OCI-LY7 (cell line): ENCODE data around the gene SLC6A7. TPM values are rescaled to one million over a fixed set of nuclear protein-coding genes. Genes with fewer than 3 reads are reported as not detected.

Experiments used
- BruUV-seq: library from RNA; stranded (reverse); fragments of 400-500 nt; replicated peaks from 2 replicates; lab custom pipeline; 2021; lab: Mats Ljungman, UMichigan
- CTCF ChIA-PET: fragments of 300-600 bp; sonication (Branson Sonifier 250); formaldehyde crosslinking; loops from one replicate; lab custom pipeline; 2022; ENCODE audit warnings: antibody characterized with exemption; ENCODE audit not compliant: unreplicated experiment; lab: Charles Lee
- POLR2A ChIA-PET: fragments of 300-600 bp; sonication (Branson Sonifier 250); formaldehyde crosslinking; loops from one replicate; lab custom pipeline; 2022; ENCODE audit warnings: antibody characterized with exemption; lab: Charles Lee
- DNase-seq: peaks from one replicate; pipeline ENCODE4 v3.0.0-alpha.2; 2015; ENCODE audit warnings: low spot score
- H2AFZ ChIP-seq: fragments of 200-600 bp; sonication (generic), shearing (Covaris generic); 2 replicates; pipeline ENCODE4 v1.6.1; 2014; ENCODE audit warnings: mild to moderate bottlenecking, antibody characterized with exemption, low read length, moderate library complexity
- H3K27ac ChIP-seq: fragments of 200-600 bp; sonication (generic); 2 replicates; pipeline ENCODE4 v1.5.1; 2014; ENCODE audit warnings: mixed run types, low read depth, mild to moderate bottlenecking, moderate library complexity, low read length, inconsistent platforms; ENCODE audit not compliant: poor library complexity, severe bottlenecking
- H3K36me3 ChIP-seq: fragments of 200-600 bp; sonication (generic); 2 replicates; pipeline ENCODE4 v1.6.1; 2014; ENCODE audit warnings: mild to moderate bottlenecking, antibody characterized with exemption, low read length, moderate library complexity, mixed read lengths; ENCODE audit not compliant: insufficient read depth
- H3K4me1 ChIP-seq: fragments of 200-600 bp; sonication (generic); 2 replicates; pipeline ENCODE4 v1.5.1; 2014; ENCODE audit warnings: mild to moderate bottlenecking, low read length; ENCODE audit not compliant: insufficient read depth, poor library complexity, severe bottlenecking
- H3K4me2 ChIP-seq: fragments of 200-600 bp; sonication (generic); 2 replicates; pipeline ENCODE4 v1.6.1; 2014; ENCODE audit warnings: mild to moderate bottlenecking, low read length
- H3K4me3 ChIP-seq: fragments of 200-600 bp; sonication (generic); 2 replicates; pipeline ENCODE4 v1.5.1; 2014; ENCODE audit warnings: mild to moderate bottlenecking, low read depth, low read length; ENCODE audit not compliant: poor library complexity, severe bottlenecking
- H3K79me2 ChIP-seq: fragments of 200-600 bp; sonication (generic); 2 replicates; pipeline ENCODE4 v1.6.1; 2016; ENCODE audit warnings: low read depth, mild to moderate bottlenecking, low read length, moderate library complexity, mixed read lengths; ENCODE audit not compliant: insufficient read depth
- H3K9me2 ChIP-seq: fragments of 200-600 bp; sonication (generic); 2 replicates; pipeline ENCODE4 v1.6.1; 2016; ENCODE audit warnings: mild to moderate bottlenecking, low read length, mixed read lengths; ENCODE audit not compliant: insufficient read depth
- H3K9me3 ChIP-seq: fragments of 200-600 bp; sonication (generic); 2 replicates; pipeline ENCODE4 v1.6.1; 2014; ENCODE audit warnings: mild to moderate bottlenecking, mixed run types, low read length, mixed read lengths
- H4K20me1 ChIP-seq: fragments of 200-600 bp; sonication (generic); 2 replicates; pipeline ENCODE4 v1.6.1; 2014; ENCODE audit warnings: mild to moderate bottlenecking, antibody characterized with exemption, low read length, moderate library complexity, mixed read lengths; ENCODE audit not compliant: insufficient read depth
- CTCF ChIP-seq: fragments of 200-600 bp; sonication (generic); conservative IDR thresholded peaks from 2 replicates; pipeline ENCODE4 v1.5.1; 2014; ENCODE audit warnings: mild to moderate bottlenecking, antibody characterized with exemption, low read length, moderate library complexity, mixed read lengths
- EZH2phosphoT487 ChIP-seq: fragments of 200-600 bp; sonication (generic); IDR thresholded peaks from 2 replicates; pipeline ENCODE4 v1.6.1; 2018; ENCODE audit warnings: low read depth, borderline replicate concordance, mild to moderate bottlenecking, mixed run types, antibody characterized with exemption, low read length, moderate library complexity, mixed read lengths
- intact Hi-C: fragments of 100-400 bp; cut with micrococcal nuclease; formaldehyde crosslinking; loops from one replicate; pipeline ENCODE4 v1.10.0; 2022; ENCODE audit not compliant: unreplicated experiment
- total RNA-seq, 2 experiments: library from RNA; depleted of rRNA in 1 of 2; stranded (reverse); fragments of >200 nt in 1 of 2; shearing (Covaris generic) in 1 of 2; gene quantifications; 2 replicates each; pipeline ENCODE4 v1.2.3, GENCODE V29; 2014 to 2022

Gene SLC6A7
- total RNA-seq, 2 experiments from 2014 or later: not detected

- DNase-seq: no peak
- Histone ChIP-seq H3K4me1 (no peaks in the 10 kb centered on the region), H3K9me2 (no peaks in the 10 kb centered on the region), H3K4me2 (no peak overlapping the region), H3K9me3 (no peaks in the 10 kb centered on the region), H2AFZ (no peak overlapping the region), H3K27ac (no peak overlapping the region), H3K79me2 (no peaks in the 10 kb centered on the region), H3K36me3 (no peaks in the 10 kb centered on the region), H3K4me3 (no peak overlapping the region), H4K20me1 (no peaks in the 10 kb centered on the region)
- no peak for TF ChIP-seq EZH2phosphoT487
- no peak for TF ChIP-seq CTCF
- ChIA-PET CTCF (no interaction called here), POLR2A (no interaction called here)
- BruUV-seq: no TSS peak
- intact Hi-C loops: no loop called here
Observed at GRCh38 chr5:150255659-150256409, 66.0 kb downstream of the SLC6A7 start.

- DNase-seq: no peak
- H3K9me3 ChIP-seq: no peaks in the 10 kb centered on the region
- no peak overlapping the region for H3K4me2 ChIP-seq
- no peaks in the 10 kb centered on the region for H3K4me1 ChIP-seq
- TF ChIP-seq EZH2phosphoT487 (no peak), CTCF (peak; percentile 17; the same call in 1 of the 2 replicates)
- no peak overlapping the region for H3K4me3 ChIP-seq
- ChIA-PET POLR2A (no interaction called here), CTCF (no interaction called here)
- BruUV-seq: no TSS peak
- H4K20me1 ChIP-seq: no peaks in the 10 kb centered on the region
- no peaks in the 10 kb centered on the region for H3K9me2 ChIP-seq
- H3K27ac ChIP-seq: no peak overlapping the region
- intact Hi-C loops: no loop called here
- no peak overlapping the region for H2AFZ ChIP-seq
- H3K79me2 ChIP-seq: no peaks in the 10 kb centered on the region
- no peaks in the 10 kb centered on the region for H3K36me3 ChIP-seq
Observed at GRCh38 chr5:150256410-150257064, 66.7 kb downstream of the SLC6A7 start.

GRCh38 chr5:150257424-150257823 is 67.6 kb downstream of the SLC6A7 start:
- intact Hi-C loops: no loop called here
- TF ChIP-seq CTCF (no peak), EZH2phosphoT487 (no peak)
- no peak overlapping the region for H3K4me3 ChIP-seq
- ChIA-PET CTCF (no interaction called here), POLR2A (no interaction called here)
- H3K27ac ChIP-seq: no peak overlapping the region
- no peaks in the 10 kb centered on the region for H3K9me2 ChIP-seq
- no peak overlapping the region for H3K4me2 ChIP-seq
- no TSS peak for BruUV-seq
- H3K79me2 ChIP-seq: no peaks in the 10 kb centered on the region
- no peak overlapping the region for H2AFZ ChIP-seq
- no peaks in the 10 kb centered on the region for H3K4me1 ChIP-seq
- no peaks in the 10 kb centered on the region for H3K36me3 ChIP-seq
- DNase-seq: no peak
- no peaks in the 10 kb centered on the region for H4K20me1 ChIP-seq
- H3K9me3 ChIP-seq: no peaks in the 10 kb centered on the region
